Left renal pelvis (tissue), 4 donors: ENCODE measurements around the gene SMG5. TPM values are rescaled to one million over a fixed set of nuclear protein-coding genes. Genes with fewer than 3 reads are reported as not detected.

Source experiments
- DNase-seq, 4 donors: peaks; one replicate each; pipeline ENCODE4 v3.0.0-alpha.2; 2013; ENCODE audit warnings: low read depth in 4 of 4, low spot score in 3 of 4
- polyA plus RNA-seq, 4 donors: library from polyadenylated mRNA; unstranded; fragments of 120-200 nt; gene quantifications; one replicate each; pipeline ENCODE4 v1.2.1, GENCODE V29; 2013; ENCODE audit not compliant: insufficient read length in 4 of 4

SMG5 gene
- polyA plus RNA-seq, 4 donors = 34.1 to 70.1 (median 56.0) TPM

DNA sequence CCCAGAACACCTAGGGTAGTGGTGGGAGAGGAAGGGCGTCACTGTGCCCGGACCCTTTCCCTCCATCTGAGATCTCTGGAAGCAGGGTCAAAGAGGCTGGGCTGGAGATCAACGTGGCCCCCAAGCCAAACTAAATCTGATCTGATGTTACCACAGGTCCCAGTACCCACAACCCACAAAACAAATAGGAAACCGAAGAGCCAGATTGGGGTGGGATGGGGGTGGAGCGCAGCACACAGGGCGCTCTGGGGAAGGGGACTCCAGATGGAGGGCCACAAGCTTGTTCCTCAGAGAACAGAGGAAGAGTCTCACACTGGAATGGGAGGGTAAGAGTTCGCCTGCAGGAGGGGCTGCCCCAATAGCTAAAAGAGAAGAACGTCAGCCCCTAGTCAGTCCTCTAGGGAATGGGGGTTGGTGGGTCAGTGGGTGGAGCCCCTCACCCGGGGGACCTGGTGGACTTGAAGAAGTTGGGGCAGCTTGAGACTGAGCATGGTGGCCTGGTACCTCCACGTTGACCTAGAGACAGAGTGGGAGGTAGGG lies 36.3 kb downstream of the SMG5 start:
- no peak for DNase-seq

DNA sequence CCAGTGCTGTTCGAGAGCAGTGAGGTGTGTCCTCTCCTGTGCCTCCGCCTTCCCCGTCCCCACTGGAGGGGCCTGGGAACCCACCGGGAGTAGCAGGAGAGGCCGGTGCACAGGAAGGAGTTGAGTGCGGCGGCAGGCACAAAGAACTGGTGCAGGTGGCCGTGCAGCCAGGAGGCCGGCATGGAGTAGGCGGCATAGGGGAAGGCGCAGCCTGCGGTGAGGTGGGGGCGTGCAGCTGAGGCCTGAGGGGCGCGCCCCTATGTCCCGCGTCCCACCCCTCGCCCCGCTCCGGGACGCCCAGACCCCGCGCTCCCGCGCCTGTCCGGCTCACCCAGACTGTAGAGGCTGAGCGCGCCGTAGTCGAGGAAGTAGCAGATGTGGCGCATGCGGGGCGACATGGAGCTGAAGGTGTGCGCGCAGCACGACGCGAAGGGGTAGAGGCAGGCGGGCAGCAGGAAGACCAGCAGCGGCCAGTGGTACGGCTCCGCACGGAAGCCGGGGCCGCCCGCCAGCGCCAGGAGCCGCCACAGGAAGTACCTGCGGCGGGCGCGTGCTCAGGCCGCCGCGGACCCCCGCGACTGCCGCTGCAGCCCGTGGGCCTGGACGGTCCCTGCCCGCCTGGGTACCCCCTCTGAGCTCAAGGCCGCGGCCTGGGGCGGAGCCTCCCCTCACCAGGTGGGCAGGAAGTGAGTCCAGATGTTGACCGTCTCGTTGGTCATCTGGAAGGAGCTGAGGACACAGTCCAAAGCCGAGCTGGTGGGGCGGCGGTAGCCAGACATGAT lies 37.0 kb downstream of the SMG5 start:
- DNase-seq = no peak

DNA sequence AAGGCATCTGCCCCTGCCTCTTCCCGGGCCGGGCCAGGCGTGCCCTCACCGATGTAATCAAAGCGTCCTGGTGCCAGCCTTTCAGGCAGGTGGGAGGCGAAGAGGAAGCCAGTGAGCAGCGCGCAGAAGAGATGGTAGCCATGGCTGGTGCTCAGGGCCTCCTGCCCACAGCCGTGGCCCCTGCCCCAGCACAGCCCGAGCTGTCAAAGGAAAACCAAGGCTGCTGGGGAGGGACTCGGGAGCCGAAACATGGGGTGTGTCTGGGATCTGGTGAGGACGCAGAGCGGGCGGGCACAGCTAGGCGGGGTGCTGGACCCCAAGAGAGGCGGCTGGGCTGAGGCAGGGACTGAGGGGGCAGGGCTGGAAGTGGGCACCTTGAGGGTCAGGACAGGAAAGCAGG lies 37.9 kb downstream of the SMG5 start:
- DNase-seq = no peak

DNA sequence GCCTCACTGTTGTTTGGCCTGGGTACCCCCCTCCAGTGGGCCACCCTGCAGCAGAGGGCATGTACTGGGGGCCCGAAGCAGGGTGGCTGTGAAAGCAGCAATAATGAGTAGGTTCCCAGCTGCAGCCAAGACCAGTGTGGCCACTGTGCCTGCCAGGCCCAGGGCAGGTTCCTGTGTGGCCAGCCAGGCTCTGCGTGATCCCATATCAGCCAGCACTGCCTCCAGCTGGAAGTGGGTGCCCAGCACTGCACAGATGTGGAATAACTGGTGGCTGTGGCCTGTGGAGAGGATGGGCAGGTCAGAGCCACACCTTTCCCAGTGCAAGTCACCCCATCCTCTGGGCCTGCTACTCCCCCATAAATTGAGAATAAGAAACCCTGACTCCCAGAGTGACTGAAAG lies 38.5 kb downstream of the SMG5 start:
- no peak for DNase-seq

DNA sequence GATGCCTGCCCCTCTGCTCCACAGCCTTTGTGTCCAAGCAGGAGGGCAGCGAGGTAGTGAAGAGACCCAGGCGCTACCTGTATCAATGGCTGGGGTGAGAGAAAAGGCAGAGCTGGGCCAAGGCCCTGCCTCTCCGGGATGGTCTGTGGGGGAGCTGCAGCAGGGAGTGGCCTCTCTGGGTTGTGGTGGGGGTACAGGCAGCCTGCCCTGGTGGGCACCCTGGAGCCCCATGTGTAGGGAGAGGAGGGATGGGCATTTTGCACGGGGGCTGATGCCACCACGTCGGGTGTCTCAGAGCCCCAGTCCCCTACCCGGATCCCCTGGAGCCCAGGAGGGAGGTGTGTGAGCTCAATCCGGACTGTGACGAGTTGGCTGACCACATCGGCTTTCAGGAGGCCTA lies 39.9 kb downstream of the SMG5 start:
- DNase-seq = no peak

DNA sequence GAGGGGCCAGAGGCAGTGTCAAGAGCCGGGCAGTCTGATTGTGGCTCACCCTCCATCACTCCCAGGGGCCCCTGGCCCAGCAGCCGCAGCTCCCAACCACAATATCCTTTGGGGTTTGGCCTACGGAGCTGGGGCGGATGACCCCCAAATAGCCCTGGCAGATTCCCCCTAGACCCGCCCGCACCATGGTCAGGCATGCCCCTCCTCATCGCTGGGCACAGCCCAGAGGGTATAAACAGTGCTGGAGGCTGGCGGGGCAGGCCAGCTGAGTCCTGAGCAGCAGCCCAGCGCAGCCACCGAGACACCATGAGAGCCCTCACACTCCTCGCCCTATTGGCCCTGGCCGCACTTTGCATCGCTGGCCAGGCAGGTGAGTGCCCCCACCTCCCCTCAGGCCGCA lies 40.7 kb downstream of the SMG5 start, which contains the start of gene BGLAP:
Gene BGLAP (plus strand): TSS at position 259 of the 400 bp plus-strand sequence. CDS start 48 bp downstream, at position 307.
- DNase-seq = no peak

DNA sequence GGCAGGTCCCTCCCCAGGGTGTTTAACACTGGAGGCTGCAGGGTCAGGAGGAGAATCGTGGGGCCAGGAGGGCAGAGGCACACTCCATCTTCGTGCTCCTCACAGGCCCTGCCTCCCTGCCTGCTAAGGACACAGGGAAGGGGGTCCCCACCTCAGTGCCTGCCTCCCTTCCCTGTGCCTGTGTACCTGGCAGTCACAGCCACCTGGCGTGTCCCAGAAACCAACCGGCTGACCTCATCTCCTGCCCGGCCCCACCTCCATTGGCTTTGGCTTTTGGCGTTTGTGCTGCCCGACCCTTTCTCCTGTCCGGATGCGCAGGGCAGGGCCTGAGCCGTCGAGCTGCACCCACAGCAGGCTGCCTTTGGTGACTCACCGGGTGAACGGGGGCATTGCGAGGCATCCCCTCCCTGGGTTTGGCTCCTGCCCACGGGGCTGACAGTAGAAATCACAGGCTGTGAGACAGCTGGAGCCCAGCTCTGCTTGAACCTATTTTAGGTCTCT lies 41.3 kb downstream of the SMG5 start:
- no peak for DNase-seq

DNA sequence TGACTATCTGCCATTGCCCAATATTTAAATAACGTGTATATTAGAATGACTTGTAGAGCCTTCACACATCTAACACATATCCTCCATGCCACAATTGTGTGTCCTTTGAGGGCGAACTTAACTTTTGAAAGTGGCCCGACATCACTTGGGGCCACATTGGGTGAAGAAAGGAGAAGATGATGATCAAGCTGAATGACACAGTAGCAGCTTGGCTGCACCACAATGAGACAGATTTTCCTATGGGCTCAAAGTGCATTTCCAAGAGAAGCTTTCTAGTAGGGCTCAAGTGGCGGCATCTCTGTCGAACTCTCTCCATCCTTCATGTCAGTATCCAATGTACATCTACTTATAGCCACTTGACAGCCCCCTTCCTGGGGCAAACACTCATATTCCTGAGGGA lies 44.4 kb downstream of the SMG5 start:
- no peak for DNase-seq

DNA sequence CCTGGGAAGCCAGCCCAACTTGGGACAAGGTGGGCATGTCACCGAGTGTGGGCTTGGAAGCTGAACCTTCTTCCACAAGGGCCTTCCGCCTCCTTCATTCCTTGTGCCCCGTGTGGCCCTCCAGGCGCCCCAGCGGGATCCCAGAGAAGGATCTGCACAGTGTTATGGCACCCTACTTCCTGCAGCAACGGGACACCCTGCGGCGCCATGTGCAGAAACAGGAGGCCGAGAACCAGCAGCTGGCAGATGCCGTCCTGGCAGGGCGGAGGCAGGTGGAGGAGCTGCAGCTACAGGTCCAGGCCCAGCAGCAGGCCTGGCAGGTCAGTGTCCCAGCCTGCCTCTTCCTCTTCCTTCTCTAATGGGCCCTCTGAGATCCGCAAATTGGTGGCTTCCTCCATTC lies 46.5 kb downstream of the SMG5 start:
- DNase-seq = no peak

DNA sequence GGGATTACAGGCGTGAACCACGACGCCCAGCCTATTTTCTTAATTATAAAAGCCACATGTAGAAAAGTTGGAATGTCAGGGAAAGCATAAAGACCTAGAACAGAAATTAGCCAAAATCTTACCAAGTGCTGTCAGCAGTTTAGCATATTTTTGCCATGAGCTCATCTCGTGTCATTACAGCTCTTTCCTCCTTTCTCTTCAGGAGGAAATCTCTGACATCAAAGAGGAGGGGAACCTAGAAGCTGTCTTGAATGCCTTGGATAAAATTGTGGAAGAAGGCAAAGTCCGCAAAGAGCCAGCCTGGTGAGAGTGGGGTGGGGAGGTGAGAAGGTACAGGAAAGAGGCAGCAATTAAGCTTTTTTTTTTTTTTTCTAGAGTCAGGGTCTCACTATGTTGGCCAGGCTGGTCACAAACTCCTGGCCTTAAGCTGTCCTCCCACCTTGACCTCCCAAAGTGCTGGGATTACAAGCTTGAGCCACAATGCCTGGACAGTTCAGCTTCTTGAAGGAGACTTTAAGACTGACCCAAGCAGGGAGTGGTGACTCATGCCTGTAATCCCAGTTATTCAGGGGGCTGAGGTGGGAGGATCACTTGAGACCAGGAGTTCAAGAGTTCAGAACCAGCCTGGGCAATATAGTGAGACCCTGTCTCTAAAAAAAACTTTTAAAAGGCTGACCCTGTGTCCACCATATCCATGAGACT lies 49.0 kb downstream of the SMG5 start:
- DNase-seq = no peak

DNA sequence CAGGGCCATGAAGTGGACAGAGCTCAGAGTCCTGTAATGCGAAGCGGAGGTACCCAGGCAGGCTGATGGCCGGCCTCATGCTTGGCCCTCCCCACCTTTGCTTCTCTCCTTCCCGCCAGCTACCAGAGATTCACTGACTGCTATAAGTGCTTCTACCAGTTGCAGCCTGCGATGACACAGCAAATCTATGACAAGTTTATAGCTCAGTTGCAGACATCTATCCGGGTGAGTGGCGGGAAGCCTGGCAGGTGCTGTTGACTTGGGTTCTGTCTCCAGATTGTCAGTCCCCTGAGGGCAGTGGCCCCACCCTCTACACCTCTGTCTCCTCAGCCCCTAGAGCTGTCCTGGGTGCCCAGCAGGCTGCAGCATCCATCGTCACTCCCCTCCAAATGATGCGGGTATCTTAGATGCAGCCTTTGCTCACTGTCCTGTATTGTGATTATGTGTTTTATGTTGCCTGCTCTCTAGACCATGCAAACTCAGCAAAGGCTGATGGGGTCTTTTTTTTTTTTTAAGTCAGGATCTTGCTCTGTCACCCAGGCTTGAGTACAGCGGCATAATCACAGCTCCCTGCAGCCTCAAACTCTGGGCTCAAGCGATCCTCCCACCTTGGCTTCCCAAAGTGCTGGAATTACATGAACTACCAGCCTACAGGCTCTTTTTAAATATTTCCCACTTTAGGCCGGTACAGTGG lies 50.3 kb downstream of the SMG5 start:
- DNase-seq = no peak

DNA sequence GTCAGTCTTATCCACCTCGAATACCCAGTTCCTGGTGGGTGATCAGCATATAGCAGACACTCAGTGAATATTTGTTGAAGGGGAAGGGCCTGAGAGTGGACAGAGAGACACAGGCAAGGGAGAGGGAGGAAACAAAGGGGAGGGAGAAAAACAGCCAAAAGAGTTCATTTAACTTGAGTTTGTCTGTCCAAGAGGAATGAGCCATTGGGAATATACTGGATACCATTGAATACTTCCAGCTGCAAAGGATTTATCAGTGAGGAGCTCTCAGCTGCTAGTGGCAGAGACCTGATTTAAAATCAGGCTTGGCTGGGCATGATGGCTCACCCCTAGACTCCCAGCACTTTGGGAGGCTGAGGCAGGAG lies 52.2 kb downstream of the SMG5 start:
- no peak for DNase-seq

DNA sequence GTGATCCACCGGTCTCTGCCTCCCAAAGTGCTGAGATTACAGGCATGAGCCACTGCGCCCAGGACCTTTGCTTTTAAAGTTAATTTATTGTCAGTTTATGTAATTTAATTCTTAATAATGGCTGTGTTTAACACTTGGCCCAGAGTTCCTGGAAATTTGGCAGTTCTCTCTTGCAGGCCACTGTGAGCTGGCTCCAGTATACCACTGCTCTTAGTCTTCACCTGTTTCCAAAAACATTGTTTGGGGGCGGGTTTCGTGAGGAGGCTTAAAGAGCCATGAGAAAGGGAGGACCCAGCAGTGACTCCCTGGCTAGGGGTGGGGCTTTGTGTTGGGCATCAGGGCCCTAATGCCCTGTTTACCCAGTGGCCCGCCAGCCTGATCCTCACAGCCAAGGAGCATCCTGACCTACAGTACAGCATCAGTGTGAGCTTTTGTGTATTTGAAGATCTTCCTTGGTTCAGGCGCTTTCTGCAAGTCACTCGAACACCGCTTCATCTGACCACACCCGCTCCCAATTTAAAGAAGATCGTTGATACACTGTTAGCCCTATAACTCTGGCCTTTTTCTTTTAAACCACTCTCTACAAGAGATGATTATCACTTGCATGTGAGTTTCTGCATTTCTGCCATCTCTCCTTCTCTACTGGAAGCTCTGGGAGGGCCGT lies 52.7 kb downstream of the SMG5 start:
- DNase-seq = no peak

DNA sequence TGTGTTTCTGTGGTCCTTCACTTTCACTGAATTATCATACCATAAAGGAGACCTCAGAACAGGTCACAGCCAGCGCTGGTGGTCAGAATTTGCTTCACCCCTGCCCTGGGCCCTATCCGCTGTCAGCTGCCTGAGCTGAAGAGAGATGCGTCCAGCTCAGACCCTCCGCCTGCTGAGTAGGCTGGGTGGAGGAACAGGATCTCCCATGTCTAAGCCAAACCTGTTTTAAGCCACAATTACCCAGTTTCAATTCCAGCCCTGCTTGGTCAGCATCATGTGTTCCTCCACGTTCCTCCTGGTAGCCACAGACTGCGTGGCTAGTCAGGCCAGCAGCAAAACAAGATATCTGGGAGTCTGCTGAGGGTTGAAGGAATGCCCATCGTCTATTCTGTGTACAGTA lies 54.1 kb downstream of the SMG5 start:
- no peak for DNase-seq

DNA sequence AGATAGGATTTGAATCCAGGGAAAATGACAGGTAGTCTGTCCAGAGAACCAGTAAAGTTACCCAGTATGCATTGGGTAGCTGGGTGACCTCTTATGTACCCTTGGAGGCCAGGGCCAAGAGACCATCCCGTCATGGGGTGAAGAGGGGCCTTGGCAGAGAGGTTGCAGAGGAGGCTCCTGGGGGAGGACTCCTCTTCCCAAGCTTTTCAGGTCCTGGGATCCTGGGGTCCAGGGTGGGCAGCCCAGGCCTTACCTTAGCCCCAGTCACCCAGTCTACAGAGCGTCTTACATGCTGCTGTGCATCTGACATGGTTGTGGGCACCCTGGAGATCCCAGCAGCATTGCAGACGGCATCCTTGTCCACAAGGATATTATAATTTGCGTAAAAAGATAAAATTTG lies 55.8 kb downstream of the SMG5 start:
- DNase-seq = no peak

DNA sequence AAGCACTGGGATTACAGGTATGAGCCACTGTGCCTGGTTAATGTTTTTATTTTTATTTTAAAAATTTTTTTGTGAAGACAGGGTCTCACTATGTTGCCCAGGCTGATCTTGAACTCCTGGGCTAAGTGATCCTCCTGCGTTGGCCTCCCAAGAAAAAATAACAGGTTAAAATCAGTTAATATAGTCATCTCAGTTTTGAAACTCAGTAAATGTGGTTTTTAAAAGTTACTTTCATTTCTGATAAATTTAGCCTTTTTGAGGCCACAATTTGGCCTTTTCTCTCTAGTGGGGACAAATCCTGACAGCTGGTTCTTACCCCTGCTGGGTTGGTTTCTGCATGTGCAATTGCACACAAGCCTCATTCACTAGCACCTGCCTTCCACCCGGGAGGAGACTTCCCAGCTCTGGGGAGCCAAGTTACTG lies 56.5 kb downstream of the SMG5 start:
- no peak for DNase-seq

DNA sequence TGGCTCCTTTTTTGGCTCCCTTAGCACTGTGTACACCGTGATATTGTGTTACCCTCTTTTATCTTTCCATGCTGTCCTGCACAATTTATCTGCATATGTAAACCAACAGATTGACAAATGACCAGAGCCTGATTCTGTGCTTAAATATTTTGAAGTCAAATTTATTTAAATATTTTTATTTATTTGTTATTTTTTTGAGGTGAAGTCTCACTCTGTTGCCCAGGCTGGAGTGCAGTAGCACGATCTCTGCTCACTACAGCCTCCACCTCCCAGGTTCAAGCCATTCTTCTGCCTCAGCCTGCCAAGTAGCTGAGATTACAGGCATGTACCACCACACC lies 57.0 kb downstream of the SMG5 start:
- DNase-seq = no peak

DNA sequence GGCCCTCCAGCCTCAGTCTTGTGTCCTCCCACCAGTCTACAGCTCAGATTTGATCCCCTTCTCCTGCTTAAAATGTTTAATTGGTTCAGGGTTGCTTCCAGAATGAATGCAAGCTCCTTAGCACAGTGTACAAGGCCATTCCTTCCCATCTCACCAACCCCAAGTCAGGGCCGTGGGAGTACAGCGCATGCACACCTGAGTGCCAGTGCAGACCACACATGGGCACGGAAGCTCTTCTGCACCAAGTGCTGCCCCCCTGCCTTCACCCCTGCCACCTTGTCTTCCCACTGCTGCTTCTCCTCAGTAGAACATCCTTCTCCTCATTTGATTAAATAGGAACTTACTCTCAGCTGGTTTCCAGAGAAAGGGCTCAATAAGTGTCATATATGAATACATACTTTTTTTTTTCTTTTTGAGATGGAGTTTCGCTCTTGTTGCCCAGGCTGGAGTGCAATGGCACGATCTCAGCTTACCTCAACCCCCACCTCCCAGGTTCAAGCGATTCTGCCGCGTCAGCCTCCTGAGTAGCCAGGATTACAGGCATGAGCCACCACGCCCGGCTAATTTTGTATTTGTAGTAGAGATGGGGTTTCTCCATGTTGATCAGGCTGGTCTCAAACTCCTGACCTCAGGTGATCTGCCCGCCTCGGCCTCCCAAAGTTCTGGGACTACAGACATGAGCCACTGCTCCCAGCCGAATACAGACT lies 60.5 kb downstream of the SMG5 start:
- no peak for DNase-seq

DNA sequence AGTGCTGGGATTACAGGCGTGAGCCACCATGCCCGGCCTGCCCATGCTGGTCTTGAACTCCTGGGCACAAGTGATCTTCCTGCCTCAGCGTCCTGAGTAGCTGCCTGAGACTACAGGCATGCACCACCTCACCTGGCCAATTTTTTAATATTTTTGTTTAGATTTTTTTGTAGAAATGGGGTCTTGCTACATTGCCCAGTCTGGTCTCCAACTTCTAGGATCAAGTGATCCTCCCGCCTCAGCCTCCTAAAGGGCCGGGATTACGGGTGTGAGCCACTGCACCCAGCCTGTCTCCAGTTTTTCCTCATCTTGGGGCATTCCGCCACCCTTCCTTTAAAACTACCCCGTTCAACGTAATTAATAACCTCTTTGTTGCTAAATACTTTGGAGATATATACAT lies 62.4 kb downstream of the SMG5 start:
- no peak for DNase-seq

DNA sequence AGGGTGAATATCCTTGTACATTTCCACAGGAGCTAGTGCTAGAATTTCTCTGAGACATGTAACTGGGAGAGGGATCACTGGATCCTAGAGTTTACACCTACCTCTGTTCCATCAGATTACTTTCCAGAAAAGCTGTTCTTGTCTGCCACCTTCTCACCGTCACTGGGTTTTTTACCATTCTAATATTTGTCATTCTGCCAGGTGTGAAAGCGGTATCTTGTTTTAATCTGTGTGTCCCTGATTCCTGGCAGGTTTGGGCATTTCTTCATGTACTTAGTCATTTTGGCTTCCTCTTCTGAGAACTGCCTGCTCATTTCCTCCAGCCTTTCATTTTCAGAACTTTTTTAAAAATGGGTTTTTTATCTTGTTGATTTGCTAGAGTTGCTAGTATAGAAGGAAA lies 64.8 kb downstream of the SMG5 start:
- no peak for DNase-seq
